Endothelial cell of umbilical vein (primary cell): ENCODE data around the gene MRGPRF. TPM values are rescaled to one million over a fixed set of nuclear protein-coding genes. Genes with fewer than 3 reads are reported as not detected.

ENCODE experiments used
- BruUV-seq: library from RNA; stranded (reverse); fragments of 400-500 nt; replicated peaks from 2 replicates; lab custom pipeline; 2021; lab: Mats Ljungman, UMichigan
- CTCF ChIA-PET: fragments of 300-600, 350-600 bp; sonication (Branson Sonifier 250); formaldehyde crosslinking; loops from one replicate; lab custom pipeline; 2021; ENCODE audit warnings: antibody characterized with exemption, inconsistent platforms; lab: Charles Lee
- POLR2A ChIA-PET: fragments of 300-600, 350-600 bp; sonication (Branson Sonifier 250); formaldehyde crosslinking; loops from one replicate; lab custom pipeline; 2021; ENCODE audit warnings: antibody characterized with exemption, inconsistent platforms; lab: Charles Lee
- DNase-seq: peaks from one replicate; pipeline ENCODE4 v3.0.0-alpha.2; 2011; ENCODE audit warnings: low read depth, low spot score
- FAIRE-seq: peaks from 2 replicates; lab custom pipeline; 2011; peaks lifted over from hg19 to GRCh38; lab: Jason Lieb, UNC
- H2AFZ ChIP-seq: 2 replicates; pipeline ENCODE4 v1.6.0; 2012; ENCODE audit warnings: low read depth, low read length, control low read depth, inconsistent platforms
- H3K27ac ChIP-seq: 2 replicates; pipeline ENCODE4 v1.5.1; 2011; ENCODE audit warnings: low read depth, mild to moderate bottlenecking, control low read depth, low read length, moderate library complexity; ENCODE audit not compliant: insufficient read depth
- H3K27me3 ChIP-seq, 2 experiments: 2 replicates each; pipeline versions ENCODE4 v1.6.0 to v1.6.1; 2011; ENCODE audit warnings: low read length in 2 of 2, mixed read lengths in 1 of 2; ENCODE audit not compliant: control insufficient read depth in 2 of 2, insufficient read depth in 2 of 2
- H3K36me3 ChIP-seq, 2 experiments: 2 replicates in 1 of 2; 3 replicates in 1 of 2; pipeline ENCODE4 v1.5.1; 2011; ENCODE audit warnings: low read length in 2 of 2, mild to moderate bottlenecking in 1 of 2, moderate library complexity in 1 of 2; ENCODE audit not compliant: control insufficient read depth in 2 of 2, insufficient read depth in 2 of 2; ENCODE audit errors: extremely low read depth in 1 of 2
- H3K4me1 ChIP-seq: 3 replicates; pipeline ENCODE4 v1.5.1; 2011; ENCODE audit warnings: mild to moderate bottlenecking, low read length; ENCODE audit not compliant: control insufficient read depth, insufficient read depth; ENCODE audit errors: extremely low read depth
- H3K4me2 ChIP-seq: 2 replicates; pipeline ENCODE4 v1.6.1; 2011; ENCODE audit warnings: low read length, control low read depth, mixed read lengths; ENCODE audit not compliant: insufficient read depth
- H3K4me3 ChIP-seq, 3 experiments: fragments of 200-600 bp in 1 of 3; sonication (generic), shearing (Covaris generic) in 1 of 3; replicated peaks in 1 of 3; 2 replicates each; pipeline ENCODE4 v1.5.1; 2011 to 2016; ENCODE audit warnings: control low read depth in 3 of 3, low read length in 3 of 3, mild to moderate bottlenecking in 2 of 3, inconsistent platforms in 1 of 3, low read depth in 1 of 3, moderate library complexity in 1 of 3; ENCODE audit not compliant: insufficient read depth in 1 of 3
- H3K79me2 ChIP-seq: 2 replicates; pipeline ENCODE4 v1.6.0; 2012; ENCODE audit warnings: low read length, inconsistent platforms; ENCODE audit not compliant: control insufficient read depth, insufficient read depth
- H3K9ac ChIP-seq: replicated peaks from 2 replicates; pipeline ENCODE3; 2011; ENCODE audit warnings: low read length, control low read depth; ENCODE audit not compliant: insufficient read depth; ENCODE audit errors: extremely low read depth
- H3K9me1 ChIP-seq: replicated peaks from 3 replicates; pipeline ENCODE4 v1.6.0; 2011; ENCODE audit warnings: mild to moderate bottlenecking, low read length; ENCODE audit not compliant: control insufficient read depth, insufficient read depth; ENCODE audit errors: extremely low read depth
- H3K9me3 ChIP-seq: replicated peaks from 2 replicates; pipeline ENCODE4 v1.5.1; 2012; ENCODE audit warnings: low read length, inconsistent platforms; ENCODE audit not compliant: control insufficient read depth, insufficient read depth
- H4K20me1 ChIP-seq: replicated peaks from 2 replicates; pipeline ENCODE3; 2011; ENCODE audit warnings: mild to moderate bottlenecking, low read length; ENCODE audit not compliant: control insufficient read depth, insufficient read depth; ENCODE audit errors: extremely low read depth
- CTCF ChIP-seq, 2 donors: IDR thresholded peaks; 1 replicate in 1 of 2; 2 replicates in 1 of 2; pipeline ENCODE4 v1.5.1; 2011; ENCODE audit warnings: low read length in 2 of 2, mild to moderate bottlenecking in 2 of 2, moderate library complexity in 2 of 2, control low read depth in 1 of 2, inconsistent platforms in 1 of 2, low read depth in 1 of 2; ENCODE audit not compliant: insufficient read depth in 1 of 2; ENCODE audit errors: extremely low read depth in 1 of 2
- EZH2 ChIP-seq: IDR thresholded peaks from 2 replicates; pipeline ENCODE4 v1.6.1; 2012; ENCODE audit warnings: borderline replicate concordance, low read depth, mild to moderate bottlenecking, moderate library complexity, low read length, inconsistent platforms; ENCODE audit not compliant: severe bottlenecking
- FOS ChIP-seq: IDR thresholded peaks from 2 replicates; pipeline ENCODE4 v1.6.1; 2011; ENCODE audit warnings: mild to moderate bottlenecking, low read length, moderate library complexity, borderline replicate concordance; ENCODE audit not compliant: insufficient read depth
- GATA2 ChIP-seq: IDR thresholded peaks from 2 replicates; pipeline ENCODE4 v1.7.0; 2011; ENCODE audit warnings: low read depth, mild to moderate bottlenecking, moderate library complexity, mixed read lengths, low read length; ENCODE audit not compliant: insufficient read length, insufficient read depth
- JUN ChIP-seq: IDR thresholded peaks from 2 replicates; pipeline ENCODE4 v1.6.1; 2011; ENCODE audit warnings: borderline replicate concordance, low read depth; ENCODE audit not compliant: insufficient read length, insufficient read depth
- MAX ChIP-seq: IDR thresholded peaks from 2 replicates; pipeline ENCODE4 v1.6.1; 2011; ENCODE audit not compliant: insufficient read depth, insufficient read length
- MYC ChIP-seq: IDR thresholded peaks from one replicate; pipeline ENCODE4 v1.6.1; 2011; ENCODE audit warnings: mild to moderate bottlenecking, low read depth, low read length
- POLR2A ChIP-seq: IDR thresholded peaks from 2 replicates; pipeline ENCODE4 v1.6.1; 2012; ENCODE audit warnings: low read depth, mild to moderate bottlenecking, control low read depth, low read length
- POLR2AphosphoS5 ChIP-seq: IDR thresholded peaks from 2 replicates; pipeline ENCODE4 v1.6.1; 2012; ENCODE audit warnings: low read depth, mild to moderate bottlenecking, control low read depth, low read length, moderate library complexity; ENCODE audit not compliant: insufficient read depth
- dilution Hi-C: fragments of 300-500 bp; cut with MboI; formaldehyde crosslinking; loops from one replicate; pipeline ENCODE4 v1.15.0; 2019; ENCODE audit warnings: low sequenced_read_pairs; ENCODE audit not compliant: extremely low pct_ligation_motif_present
- intact Hi-C: fragments of 100-400 bp; cut with micrococcal nuclease; formaldehyde crosslinking; loops from one replicate; pipeline ENCODE4 v1.10.0; 2022
- polyA plus RNA-seq, 4 experiments: library from polyadenylated mRNA; depleted of rRNA in 3 of 4; stranded (reverse) in 3 of 4; unstranded in 1 of 4; fragments of >200 nt; gene quantifications; 2 replicates each; pipeline versions ENCODE4 v1.2.1 to v1.2.3, GENCODE V29; 2011 to 2012; ENCODE audit warnings: missing spikeins in 1 of 4
- total RNA-seq: library from RNA; stranded (reverse); gene quantifications from 2 replicates; pipeline ENCODE4 v1.2.3, GENCODE V29; 2021

MRGPRF gene
- total and polyA plus RNA-seq, 2 donors (not counting 3 experiments of a cell fraction or from before 2014, with no cell fraction given) = not detected

- H3K9me1 ChIP-seq = no peaks in the 10 kb centered on the region
- no peak overlapping the region for H3K9ac ChIP-seq
- H3K9me3 ChIP-seq = no peaks in the 10 kb centered on the region
- FAIRE-seq (no peak), DNase-seq (no peak)
- peaks cover 4% of the 10 kb centered on the region for H3K4me1 ChIP-seq
- CTCF ChIA-PET = interaction anchor here (1.2 kb wide), 1 partner anchor 42 kb away, joined by 4 read pairs; no protein-coding TSS in a partner anchor
- no peaks in the 10 kb centered on the region for H3K36me3 ChIP-seq
- no peak overlapping the region for H3K27ac ChIP-seq
- no TSS peak for BruUV-seq
- intact Hi-C loops = no loop called here
- no peaks in the 10 kb centered on the region for H3K27me3 ChIP-seq
- dilution Hi-C loops = no loop called here
- H3K4me2 ChIP-seq = no peak overlapping the region
- no peaks in the 10 kb centered on the region for H4K20me1 ChIP-seq
- no peak overlapping the region for H2AFZ ChIP-seq
- H3K79me2 ChIP-seq = no peaks in the 10 kb centered on the region
- H3K4me3 ChIP-seq = no peak overlapping the region
- TF ChIP-seq JUN (no peak), MAX (no peak), EZH2 (no peak), FOS (no peak), POLR2AphosphoS5 (no peak), POLR2A (no peak), MYC (no peak), CTCF (IDR thresholded peaks at IDR 0.05; ENCODE audit: extremely low read depth in 1 of 2, insufficient read depth in 1 of 2, low read depth in 1 of 2, low read length in 2 of 2) (no peak), GATA2 (no peak)
- POLR2A ChIA-PET = no interaction called here
These were observed 10.3 kb downstream of the MRGPRF start for GRCh38 chr11:69002570-69003231.
